HG03108 (cell line): ENCODE data around the gene DPP7.
A peak's percentile ranks its signal among the peaks of the same experiment; 100 is the strongest.
"Not testable (repeated sequence)": the region's sequence is repeated elsewhere in the genome, so short reads cannot be mapped to it uniquely, and the experiment has no call there.

ENCODE experiments used
- ATAC-seq: cut with Tn5 transposase; IDR thresholded peaks from one replicate; pipeline ENCODE4 v1.9.1; 2021; ENCODE audit warnings: moderate library complexity; ENCODE audit not compliant: unreplicated experiment

DPP7 gene

DNA sequence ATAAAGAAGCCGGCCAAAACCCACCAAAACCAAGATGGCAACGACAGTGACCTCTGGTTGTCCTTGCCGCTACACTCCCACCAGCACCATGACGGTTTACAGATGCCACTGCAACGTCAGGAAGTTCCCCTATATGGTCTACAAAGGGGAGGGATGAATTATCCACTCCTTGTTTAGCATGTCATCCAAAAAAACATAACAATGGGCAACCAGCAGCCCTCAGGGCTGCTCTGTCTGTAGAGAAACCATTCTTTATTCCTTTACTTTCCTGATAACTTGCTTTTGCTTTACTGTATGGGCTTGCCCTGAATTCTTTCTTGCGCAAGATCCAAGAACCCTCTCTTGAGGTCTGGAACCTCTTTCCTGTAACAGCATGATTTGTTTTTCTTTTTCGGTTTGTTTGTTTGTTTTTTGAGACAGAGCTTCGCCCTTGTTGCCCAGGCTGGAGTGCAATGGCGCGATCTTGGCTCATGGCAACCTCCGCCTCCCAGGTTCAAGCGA, 39.2 kb downstream of the DPP7 start:
- ATAC-seq: no peak

DNA sequence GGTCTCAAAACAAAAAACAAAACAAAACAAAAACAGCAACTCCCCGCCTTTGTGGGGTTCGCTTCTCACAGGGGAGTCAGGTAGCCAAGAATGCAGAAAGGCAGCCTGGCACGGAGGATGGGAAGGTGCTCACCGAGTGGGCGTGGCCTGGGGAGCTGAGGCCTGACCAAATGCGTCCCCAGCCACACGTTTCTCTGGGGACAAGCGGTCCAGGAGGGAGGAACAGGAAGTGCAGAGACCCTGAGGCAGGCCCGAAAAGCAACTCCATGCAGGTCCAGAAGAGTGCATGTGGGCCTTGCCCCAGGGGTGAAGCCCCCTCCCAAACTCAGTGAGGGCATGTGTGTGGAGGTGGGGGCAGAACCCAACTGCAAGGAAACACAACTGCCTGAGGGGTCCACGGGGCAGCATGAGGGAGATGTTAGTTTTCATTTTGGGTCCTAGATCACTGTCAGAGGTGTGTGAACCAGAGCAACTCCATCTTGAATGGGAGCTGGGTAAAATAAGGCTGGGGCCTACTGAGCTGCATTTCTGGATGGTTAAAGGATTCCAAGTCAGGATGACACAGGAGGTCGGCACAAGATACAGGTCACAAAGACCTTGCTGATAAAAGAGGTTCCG, 39.8 kb downstream of the DPP7 start:
- ATAC-seq: no peak

- ATAC-seq: no peak
Measured at GRCh38 chr9:137073992-137074399, 40.5 kb downstream of the DPP7 start.

- no peak for ATAC-seq
Measured at GRCh38 chr9:137071282-137071681, 43.3 kb downstream of the DPP7 start.

DNA sequence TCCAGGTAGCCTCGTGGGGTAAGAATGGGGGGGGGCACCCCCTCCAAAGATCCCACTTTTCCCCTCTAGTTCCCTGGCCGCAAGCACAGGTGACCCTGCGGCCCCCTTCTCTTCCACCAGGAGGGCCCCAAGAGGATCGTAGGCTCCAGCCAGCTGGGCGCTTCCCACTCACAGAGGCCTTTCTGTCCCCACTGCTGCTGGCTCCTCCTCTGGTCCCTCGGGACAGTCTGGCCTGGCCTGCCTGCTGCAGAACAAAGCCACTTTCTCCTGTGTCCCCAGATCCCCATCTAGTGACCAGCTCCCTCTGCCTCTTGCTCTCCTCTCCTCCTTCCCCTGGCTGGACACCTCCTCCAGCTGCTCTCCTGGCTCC, 43.6 kb downstream of the DPP7 start:
- peak; percentile 2 for ATAC-seq

DNA sequence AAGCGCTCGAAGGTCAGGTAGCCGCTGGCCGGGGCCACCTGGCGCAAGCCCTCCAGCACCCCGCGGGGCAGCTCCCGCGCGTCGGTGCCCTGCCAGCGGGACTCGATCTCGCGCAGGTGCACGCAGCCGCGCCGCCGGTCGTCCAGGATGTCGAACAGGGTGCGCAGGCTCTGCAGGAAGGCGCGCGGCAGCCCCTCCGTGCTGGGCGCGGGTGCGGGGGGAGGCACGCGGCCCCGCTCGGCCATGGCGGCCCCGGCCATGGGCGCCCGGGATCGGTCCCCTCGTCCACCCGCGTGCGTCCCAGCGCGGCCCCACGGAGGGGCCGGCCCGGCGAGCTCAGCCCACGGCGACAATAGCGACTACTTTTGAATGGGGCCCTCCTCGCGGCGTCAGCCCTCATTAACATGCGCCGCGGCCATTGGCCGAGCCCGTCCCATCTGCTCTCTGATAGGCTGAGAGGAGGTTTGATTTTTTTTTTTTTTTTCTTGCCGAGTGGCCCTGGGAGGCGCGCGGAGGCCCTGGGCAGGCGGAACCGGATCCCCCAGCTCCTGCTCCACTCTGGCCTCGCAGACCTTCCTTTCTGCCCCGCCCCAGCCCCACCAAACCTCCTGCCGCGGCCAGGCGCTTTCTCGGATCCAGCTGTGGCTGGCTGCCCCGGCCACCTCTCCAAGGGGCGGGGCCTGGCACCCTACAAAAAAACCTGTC, 44.2 kb downstream of the DPP7 start, which contains the start of gene SAPCD2:
Gene SAPCD2 (minus strand): TSS at position 357 of the 705 bp plus-strand sequence. CDS start 97 bp downstream, at position 260.
- peak; percentile 65 for ATAC-seq

DNA sequence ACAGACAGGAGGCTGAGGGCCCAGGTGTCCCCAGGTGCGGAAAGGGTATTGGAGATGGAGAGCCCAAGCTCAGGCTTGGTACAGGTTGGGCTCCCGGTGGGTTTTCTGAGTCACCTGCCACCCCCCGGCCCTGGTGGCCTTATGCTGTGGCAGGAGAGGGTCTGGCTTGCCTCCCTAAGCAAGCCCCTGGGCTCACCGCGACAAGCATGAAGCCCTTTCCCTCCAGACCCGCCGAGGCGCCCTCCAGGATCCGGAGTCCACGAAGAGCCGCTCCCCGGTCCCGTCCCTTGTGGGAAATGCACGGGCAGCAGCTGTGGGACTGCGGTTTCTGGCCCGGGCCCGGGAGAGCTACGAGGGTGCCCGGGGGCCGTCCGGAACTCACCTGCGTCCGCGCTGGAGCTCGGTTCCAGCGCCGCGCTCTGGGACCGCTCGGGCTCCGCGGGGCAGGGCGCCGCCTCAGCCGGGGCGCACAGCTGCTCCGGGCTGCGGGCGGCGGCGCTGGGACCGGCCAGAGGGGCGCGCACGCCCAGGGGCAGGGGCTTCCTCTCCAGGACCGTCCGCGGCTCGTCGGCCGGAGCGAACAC, 44.9 kb downstream of the DPP7 start:
- no peak for ATAC-seq

GRCh38 chr9:137068539-137069507, 45.7 kb downstream of the DPP7 start:
- no peak for ATAC-seq

DNA sequence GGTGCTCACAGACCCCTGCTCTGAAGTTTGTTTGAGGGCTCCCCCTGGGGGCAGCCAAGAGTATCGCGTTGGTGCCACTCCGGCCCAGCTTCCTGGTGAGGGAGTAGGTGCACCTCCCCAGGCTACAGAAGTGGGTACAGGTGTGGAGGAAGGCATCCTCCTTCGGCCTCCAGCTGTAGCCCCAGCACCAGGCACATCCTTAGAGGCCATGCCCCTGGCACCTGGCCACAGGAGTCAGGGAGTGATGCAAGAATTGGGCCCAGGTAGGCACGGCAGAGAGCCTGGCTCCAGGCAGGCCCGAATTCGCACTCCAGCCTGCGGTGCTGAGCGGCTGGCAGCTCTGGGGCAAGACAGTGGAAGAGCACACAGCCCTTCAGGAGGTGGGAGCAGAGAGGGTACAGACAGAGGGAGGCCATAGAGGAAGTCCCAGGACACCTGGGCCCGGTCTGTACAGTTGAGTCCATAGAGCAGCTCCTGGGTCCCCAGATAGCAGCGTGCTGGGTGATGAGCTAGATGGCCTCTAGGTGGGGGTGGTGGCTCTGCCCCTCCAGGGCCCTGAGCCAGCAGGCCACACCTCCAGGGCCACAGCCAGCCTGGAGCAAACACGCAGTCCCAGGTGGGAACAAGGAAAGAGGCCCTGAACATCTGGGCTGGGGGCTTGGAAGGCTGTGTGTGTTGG, 46.5 kb downstream of the DPP7 start:
- ATAC-seq: peak; percentile 33

DNA sequence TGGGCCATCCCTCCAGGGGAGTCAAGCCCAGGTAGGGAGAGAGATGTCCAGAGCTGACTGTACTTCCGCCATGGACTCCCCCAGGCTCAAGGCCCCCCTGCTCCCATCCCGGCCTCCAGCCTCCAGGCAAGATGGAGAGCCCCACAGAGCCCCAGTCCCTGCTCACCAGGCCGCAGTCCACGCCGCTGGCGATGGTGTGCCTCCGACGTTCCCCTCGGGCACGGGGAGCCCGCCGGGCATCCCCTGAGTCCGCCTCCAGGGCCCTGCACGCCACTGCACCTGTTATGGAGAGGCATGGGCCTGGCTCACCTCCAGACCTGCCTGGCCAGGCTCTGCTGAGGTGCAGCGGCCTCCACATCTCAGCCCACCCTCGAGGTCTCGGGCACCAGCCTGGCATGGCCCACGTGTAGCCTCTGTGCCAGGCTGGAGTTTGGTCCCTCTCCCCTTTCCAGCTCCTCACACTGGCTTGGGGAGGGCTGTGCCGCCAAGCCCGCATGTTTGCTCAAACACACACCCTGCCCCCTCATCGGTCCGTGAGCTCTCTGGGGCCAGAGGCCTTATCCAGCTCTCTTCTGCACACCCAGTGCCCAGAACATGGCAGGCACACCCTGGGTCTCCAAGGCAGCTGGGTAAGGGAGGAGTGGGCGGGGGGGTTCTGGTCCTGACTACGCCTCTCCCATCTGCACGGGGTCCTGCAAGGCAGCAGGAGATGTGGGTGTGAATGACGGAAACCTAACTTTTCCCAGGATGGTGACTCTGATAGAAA, 48.3 kb downstream of the DPP7 start:
- no peak for ATAC-seq

DNA sequence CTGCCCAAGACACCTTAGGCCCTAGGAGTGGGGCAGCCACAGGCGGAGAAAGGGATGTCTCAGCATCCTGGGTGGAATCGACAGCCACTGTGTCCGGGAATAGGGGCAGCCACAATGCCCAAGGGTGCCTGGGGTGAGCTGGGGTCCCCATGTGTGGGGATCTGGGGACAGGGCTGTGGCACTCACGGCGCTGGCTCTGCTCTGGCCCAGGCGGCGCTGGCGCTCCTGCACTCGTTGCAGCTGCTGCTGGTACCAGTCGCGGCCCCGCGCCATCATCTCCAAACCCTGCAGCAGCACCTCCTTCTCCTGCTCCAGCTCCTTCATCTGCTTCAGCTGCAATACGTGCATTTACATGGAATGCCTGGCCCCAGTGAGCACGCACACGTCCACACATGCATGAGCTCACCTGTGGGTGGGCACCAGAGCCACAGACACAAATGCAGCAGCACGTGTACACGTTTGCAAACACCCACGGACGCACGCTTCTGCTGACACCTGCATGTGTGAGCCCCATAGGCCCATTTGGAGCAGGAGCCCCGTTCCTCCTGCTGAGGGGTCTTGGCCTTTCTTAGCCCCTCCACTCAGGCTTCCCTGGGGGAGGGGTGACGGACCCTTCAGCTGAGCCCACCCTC, 49.1 kb downstream of the DPP7 start:
- ATAC-seq: no peak

DNA sequence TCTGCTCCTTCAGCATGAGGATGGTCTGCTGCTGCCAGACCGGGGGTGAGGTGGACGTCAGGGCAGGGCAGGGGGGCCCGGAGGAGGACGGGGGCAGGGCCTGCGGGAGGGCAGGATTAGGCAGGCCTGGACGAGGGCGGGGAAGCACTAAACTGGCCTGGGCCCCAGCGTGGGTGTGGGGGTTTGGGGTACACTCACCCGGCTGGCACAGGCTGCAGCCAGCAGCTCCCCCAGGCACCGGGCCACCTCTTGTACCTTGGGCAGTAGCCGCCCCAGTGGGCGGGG, 49.7 kb downstream of the DPP7 start:
- ATAC-seq: no peak

GRCh38 chr9:137064027-137064879, 50.3 kb downstream of the DPP7 start:
- ATAC-seq: no peak

- no peak for ATAC-seq
Measured at GRCh38 chr9:137063311-137064026, 51.1 kb downstream of the DPP7 start.

- not testable (repeated sequence) for ATAC-seq
Measured at GRCh38 chr9:137062798-137063197, 51.7 kb downstream of the DPP7 start.

DNA sequence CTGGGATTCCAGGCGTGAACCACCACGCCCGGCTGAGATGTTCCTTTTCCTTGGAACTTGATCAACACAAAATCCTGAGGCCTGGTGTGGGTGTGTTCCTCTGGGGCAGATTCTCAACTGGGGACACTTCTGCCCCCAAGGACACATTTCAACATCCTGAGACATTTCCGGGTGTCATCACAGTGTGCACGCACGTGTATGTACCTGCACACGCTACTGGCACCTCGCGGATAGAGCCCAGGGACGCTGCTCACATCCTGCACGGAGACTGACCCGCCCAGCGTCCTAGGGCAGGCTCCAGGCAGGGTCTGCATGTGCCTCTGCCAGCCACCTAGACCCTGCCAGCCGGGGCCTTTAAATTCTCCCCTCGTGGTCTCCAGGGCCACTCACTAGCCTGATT, 52.1 kb downstream of the DPP7 start:
- no peak for ATAC-seq
